Measurements from ENCODE around the gene AGTRAP.

Gene AGTRAP

DNA sequence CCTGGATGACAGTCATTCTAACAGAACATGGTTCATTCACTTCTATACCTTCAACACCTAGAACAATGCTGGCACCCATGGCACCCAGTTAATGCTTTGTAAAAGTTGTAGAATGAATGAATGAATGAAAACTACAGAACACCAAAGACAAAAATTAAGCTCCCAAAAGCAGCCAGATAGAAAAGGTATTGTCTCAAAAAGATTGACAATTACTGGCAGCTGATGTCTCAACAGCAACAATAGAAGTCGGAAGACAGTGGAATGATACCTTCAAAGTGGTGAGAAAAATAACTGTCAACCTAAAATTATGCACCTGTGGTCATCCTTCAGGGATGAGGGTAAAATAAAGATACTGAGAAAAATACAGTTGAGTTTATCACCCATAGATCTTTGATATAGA lies 21.1 kb downstream of the AGTRAP start:
- in situ Hi-C loops (cut with MboI; ENCODE audit: low sequenced_read_pairs): no loop called here

DNA sequence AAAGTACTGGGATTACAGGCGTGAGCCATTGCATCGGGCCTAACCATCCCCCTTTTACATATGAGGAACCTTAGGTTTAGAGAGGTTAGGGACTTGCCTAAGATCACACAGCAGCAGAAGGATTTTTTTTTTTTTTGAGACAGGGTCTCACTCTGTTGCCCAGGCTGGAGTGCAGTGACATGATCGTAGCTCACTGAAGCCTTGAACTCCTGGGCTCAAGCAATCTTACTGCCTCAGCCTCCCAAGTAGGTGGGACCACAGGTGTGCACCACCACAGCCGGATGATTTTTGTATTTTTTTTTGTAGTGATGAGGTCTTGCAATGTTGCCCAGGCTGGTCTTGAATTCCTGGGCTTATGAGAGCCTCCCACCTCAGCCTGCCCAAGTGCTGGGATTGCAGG lies 23.9 kb downstream of the AGTRAP start:
- in situ Hi-C loops (cut with MboI; ENCODE audit: low sequenced_read_pairs): no loop called here

DNA sequence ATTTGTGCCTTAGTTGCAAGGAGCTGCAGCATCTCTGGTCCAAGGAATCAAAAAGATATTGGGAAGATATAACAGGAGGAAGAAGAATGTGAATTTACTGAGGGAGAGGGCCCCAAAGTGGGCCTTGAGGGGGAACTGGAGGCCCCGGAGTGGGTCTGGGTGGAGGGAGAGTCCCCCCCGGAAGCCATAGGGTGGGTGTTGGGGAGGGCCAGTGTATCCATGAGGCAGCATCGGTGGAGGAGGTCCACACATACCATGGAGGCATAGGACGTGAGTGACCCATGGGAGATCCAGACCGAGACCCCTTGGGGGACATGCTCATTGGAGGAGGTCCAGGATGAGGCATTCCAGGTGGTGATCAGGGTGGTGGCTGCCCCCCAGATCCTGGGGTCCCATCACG lies 25.3 kb downstream of the AGTRAP start:
- in situ Hi-C loops (cut with MboI; ENCODE audit: low sequenced_read_pairs): no loop called here

DNA sequence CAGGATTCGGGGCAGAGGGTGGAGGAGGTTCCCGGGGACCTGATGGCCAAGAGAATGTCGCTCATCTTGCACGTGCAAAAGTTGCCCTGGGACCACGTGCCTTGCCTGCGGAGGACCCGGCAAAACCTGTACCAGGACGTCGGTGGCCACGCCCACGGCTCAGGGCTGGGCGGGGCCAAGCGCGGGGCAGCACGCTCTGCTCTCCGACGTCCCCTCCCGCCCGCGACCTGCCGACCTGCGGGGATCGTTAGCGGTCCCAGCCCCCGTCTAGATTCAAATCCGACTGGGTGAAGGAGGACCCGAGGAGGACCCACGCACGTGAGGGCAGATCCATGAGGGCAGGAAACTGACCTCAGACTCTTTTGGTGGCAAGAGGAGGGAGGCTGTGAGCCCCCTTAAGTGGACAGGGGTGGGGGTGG lies 26.1 kb downstream of the AGTRAP start, which contains the start of gene C1orf167:
TSS of gene C1orf167 (plus strand) at position 206 of the 419 bp plus-strand sequence. CDS start 2,208 bp downstream, outside the sequence.
- in situ Hi-C loops (cut with MboI; ENCODE audit: low sequenced_read_pairs): no loop called here

DNA sequence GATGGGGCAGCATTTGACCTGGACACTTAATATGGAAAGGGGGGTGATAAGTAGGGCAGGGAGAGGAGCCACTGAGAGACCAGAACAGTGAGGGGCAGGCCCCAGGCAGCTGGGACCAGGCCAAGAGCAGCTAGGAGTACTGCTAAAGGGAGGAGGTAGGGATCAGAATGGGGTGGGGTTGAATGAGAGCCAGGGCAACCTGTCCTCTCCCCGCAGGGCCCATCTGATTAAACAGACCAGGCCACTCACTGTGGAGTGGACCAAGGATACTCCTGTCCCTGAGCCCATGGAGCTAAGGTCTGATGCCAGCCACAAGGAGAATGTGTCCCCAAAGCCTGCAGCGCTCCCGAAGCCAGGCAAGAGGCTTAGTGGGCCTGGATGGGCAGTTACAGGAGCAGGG lies 28.2 kb downstream of the AGTRAP start:
- in situ Hi-C loops (cut with MboI; ENCODE audit: low sequenced_read_pairs): no loop called here

DNA sequence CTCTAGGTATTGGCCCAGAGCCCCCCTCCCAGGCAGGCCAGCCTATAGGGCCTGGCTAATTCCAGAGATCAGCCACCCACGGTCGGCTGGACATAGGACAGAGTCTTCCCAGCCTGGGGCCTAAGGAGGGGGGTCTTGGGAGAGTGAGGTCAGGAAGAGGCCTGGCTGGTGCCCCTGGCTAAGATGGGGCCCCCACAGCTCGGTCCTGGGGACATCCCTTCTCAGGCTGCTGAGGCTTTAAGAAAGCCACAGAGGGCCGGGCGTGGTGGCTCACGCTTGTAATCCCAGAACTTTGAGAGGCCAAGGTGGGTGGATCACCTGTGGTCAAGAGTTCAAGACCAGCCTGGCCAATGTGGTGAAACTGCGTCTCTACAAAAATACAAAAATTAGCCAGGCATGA lies 28.6 kb downstream of the AGTRAP start:
- in situ Hi-C loops (cut with MboI; ENCODE audit: low sequenced_read_pairs): no loop called here

DNA sequence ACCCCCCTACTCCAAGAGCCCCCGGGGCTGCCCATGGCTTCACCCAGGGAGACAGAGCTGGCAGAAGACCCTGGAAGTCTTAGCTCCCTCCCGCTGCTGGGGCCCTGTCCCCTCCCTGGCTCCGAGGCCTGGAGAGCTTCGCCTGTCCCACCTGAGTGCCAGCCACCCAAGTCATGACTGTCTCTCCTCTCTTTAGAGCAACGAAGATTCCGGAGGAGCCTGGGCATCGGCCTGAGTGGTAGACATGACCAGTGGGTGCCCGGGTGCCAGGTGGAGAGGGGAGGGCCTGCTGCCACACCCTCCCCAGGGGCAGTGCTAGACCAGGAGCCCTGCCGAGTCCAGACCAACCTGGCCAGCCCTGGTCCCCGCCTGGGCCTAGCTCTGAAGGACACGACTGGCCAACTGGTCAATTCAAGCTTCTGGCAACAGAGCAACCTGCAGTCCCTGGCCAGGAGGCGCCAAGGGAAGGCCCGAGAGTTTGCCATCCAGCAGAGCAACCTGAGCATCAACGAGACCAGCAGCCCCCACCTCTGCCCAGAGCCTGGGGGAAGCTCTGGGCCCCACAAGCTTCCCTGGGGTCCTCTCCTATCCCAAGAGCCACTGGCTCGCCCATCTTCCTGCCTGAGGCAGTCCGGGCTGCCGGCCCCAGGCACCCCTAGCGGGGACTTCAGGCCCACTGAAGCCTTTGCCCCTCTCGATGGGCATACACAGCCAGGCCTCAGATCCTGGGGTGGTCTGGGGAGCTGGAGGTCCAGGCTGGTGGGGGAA lies 29.9 kb downstream of the AGTRAP start:
- in situ Hi-C loops (cut with MboI; ENCODE audit: low sequenced_read_pairs): no loop called here

DNA sequence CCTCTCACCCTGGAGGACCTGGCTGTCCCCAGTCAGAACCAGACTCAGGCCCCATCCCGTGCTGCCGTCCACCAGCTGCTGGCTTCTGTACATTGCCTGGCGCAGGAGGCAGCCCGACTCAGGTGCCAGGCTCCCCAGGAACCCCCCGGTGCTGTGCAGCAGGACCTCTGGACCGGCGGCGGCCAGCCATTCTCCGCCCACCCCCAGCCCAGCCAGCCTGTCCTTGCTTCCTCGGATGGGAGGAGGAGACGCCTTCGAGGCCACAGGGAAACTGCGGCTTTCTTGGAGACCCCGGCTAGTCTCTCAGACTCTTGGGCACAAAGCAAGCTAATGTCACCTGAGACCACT lies 30.5 kb downstream of the AGTRAP start:
- in situ Hi-C loops (cut with MboI; ENCODE audit: low sequenced_read_pairs): no loop called here

DNA sequence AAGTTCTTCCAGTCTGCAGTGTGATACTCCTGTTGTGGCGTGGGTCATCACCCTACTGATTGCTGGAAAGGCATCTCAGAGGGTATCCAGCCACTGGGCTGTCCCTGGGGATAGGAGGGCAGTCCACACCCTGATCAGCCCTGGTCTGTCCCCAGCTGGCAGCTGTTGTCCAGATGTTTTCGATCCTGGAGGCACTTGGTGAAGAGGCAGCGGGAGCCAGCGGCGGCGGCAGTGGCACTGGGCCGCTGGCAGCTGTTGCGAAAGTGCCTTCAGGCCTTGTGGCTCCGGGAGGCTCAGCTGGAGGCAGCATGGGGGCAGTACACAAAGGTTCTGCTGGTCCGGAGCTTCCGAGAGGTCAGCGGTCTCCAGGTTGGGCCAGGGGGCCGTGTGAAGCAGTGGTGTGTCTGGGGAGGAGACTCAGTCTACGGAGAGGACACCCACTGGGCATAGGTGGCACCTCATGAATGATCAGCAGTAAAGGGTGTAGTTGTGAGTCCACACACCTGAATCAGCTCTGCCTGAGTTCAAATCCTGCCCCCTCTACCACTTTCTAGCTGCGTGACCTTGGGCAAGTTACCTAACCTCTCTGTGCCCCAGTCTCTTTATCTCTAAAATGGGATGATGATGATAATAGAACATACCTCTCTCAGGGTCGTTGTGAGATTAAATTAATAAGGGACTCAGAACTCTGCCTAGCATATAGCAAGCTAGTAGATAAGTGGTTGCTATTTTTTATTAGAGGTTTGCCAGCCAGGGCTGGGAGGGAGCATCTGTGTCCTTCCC lies 32.2 kb downstream of the AGTRAP start:
- in situ Hi-C loops (cut with MboI; ENCODE audit: low sequenced_read_pairs): no loop called here

DNA sequence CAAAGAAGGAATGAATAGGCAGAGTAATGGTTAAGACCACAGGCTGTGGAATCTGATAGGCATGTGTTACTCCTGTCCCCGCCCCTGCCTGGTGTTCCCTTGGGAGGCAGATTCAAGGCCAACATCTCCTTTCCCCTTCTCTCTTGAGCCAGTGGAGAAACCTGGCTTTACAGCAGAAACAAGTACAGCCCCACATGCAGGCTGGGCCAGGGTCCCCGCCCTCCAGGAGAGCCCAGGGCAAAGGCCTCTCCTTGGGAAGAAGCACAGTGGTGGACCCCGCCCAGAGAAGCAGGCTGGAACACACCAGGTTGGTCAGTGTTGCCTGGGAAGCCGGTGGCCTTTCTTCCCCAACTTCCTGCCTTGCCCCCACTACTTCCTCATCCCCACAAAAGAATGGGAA lies 32.9 kb downstream of the AGTRAP start:
- in situ Hi-C loops (cut with MboI; ENCODE audit: low sequenced_read_pairs): no loop called here

DNA sequence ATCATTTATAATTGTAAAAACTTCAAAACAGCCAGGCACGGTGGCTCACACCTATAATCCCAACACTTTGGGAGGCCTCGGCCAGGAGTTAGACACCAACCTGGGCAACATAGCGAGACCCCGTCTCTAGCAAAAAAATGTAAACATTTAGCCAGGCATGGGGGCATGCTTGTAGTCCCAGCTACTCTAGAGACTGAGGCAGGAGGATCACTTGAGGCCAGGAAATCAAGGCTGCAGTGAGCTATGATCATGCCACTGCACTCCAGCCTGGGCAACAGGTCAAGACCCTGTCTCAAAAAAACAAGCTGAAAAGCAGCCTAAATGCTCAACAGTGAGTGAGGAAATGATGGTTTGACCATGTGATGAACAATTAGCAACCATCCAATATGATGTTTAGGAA lies 33.3 kb downstream of the AGTRAP start:
- in situ Hi-C loops (cut with MboI; ENCODE audit: low sequenced_read_pairs): no loop called here

DNA sequence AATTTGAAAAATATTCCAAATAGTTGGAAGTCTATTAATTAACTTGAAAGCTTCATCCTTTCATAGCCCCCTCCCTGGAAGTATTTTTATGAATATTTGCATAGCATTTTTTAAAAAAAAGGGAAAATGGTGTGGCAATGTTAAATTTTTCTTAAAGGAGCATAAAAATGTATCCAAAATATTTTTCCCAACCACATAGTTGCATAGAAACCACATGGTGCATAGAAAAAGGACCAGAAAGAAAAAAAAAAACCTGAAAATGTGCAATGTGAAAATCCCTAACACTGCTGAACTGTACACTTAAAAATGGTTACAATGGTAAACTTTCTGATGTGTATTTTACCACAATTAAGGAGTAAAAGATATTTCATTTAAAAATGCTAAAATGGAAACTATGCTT lies 34.1 kb downstream of the AGTRAP start:
- in situ Hi-C loops (cut with MboI; ENCODE audit: low sequenced_read_pairs): no loop called here

DNA sequence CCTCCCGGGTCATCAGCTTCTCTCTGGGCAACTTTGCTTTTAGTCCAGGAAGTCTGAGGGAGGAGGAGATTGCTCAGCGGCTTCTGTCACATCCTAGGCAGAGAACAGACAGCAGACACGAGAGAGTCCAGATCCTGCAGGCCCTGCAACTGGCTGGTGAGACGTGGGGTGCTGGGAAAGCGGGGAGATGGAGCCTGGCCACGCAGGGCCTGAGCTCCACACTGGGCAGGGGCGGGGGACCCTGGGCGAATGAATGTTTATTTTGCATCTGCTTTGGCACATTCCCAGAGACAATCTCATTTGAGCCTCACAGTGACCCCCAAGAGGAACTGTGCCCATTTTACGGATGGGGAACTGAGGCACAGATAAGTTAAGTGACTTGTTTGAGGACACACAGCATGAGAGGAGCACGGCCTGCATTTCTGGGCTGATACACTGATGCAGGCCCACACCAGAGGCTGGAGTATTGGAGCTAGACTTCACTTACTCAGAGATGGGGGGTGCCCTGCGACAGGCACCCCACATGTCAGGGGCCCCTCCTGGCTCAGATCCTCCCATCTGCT lies 35.6 kb downstream of the AGTRAP start:
- in situ Hi-C loops (cut with MboI; ENCODE audit: low sequenced_read_pairs): no loop called here

DNA sequence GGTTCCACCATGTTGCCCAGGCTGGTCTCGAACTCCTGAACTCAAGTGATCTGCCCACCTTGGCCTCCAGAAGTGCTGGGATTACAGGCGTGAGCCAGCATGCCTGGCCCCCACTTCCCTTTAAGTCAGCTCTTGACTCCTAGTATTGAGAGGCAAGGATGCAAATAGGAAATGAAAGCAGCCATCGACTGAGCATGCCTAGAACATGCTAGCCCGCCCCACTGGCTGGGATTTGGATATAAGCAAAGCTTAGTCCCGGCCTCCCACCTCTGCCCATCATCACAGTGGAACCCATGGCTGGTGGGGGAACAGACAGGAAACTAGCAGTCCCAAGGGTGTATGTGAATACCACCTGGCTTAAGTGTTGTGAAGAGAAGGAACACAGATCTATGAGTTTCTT lies 36.5 kb downstream of the AGTRAP start:
- in situ Hi-C loops (cut with MboI; ENCODE audit: low sequenced_read_pairs): no loop called here

DNA sequence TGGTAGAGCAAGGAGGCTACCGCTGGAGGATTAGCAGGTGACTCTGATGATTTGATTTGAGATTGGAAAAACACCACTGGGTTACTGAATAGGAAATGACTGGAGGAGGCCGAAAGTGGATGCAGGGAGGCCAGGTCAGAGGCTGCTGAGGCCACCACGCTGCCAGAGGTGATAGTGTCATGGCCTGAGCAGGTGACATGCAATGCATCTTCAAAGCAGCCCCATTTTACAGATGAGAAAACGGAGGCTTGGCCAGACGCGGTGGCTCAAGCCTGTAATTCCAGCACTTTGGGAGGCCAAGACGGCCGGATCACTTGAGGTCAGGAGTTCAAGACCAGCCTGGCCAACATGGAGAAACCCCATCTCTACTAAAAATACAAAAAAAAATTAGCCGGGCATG lies 38.8 kb downstream of the AGTRAP start:
- in situ Hi-C loops (cut with MboI; ENCODE audit: low sequenced_read_pairs): no loop called here

DNA sequence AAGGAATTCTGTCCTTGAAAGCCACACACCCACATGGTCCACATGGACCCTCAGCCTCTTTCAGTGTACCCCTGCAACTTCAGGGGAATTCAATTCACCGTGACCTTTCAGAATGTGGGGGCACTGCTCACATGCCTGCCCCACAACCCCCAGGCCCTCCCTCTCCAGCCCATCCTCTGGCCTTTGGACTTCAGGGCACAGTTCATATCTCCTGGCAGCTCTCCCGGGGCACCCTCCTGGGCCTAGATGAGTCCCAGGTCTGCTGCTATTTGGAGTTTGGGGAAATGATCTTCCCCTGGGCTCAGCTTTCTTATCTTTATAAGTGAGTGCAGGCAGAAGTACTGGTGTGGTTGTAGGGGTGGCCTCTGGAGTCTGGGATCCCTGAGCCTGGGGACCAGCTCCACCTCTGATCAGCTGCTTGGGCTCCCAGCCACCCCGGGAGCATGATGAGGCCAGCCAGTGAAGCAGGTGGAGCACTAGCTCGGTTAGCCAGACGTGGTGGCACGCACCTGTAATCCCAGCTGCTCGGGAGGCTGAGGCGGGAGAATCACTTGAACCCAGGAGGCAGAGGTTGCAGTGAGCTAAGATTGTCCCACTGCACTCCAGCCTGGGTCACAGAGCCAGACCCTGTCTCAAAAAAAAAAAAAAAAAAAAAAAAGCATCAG lies 41.9 kb downstream of the AGTRAP start:
- in situ Hi-C loops (cut with MboI; ENCODE audit: low sequenced_read_pairs): no loop called here

DNA sequence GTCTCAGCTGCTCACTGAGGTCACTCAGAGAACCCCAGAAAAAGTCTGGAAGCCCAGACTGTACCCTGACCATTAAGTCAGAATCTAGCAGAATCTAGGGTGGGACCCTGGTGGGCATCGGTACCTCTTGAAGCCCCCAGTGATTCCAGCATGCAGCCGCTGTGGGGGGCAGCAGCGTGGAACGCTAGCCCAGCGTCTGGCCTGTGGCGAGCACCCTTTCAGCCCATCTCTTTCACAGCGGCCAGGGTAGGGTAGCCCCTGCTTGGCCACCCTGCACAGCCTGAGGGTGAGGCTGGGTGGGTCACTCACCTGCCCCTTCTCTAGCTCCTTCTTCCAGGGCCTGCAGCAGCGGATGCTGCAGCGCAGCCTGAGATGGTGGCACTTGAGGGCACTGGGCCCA lies 42.4 kb downstream of the AGTRAP start:
- in situ Hi-C loops (cut with MboI; ENCODE audit: low sequenced_read_pairs): no loop called here

DNA sequence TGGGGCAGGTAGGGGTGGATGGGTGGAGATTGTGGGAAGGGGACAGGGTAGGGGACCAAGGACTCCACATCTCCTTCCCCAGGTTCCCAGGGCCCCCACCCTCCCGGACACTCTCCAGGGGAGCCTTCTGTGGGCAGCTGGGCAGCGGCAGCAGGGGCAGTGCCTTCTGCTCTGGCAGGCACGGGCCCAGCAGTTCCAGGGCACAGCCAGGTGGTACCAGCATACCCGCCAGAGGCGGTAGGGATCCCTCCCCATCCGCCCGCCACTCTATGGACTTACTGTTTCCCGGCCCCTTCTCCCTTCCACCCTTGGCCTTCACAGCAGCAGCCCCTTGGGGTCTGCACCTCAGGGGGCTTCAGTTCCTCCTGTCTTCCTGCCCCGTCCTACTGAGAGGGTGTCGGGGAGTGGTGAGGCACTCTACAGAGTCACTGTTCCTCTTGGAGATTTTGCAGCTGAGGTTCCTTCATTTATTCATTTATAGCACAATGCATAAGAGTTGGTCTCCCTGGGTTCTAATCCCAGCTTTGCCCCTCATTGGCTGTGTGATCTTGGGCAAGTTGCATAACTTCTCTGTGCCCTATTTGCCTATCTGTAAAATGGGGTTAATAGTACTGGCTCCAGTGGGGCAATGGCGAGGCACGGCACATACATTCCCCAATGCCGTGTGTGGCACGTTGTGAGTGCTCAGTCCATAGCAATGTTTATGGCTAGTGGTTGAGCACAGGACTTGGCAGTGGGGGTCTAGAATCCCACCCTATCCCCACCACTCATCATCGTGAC lies 43.1 kb downstream of the AGTRAP start:
- in situ Hi-C loops (cut with MboI; ENCODE audit: low sequenced_read_pairs): no loop called here

DNA sequence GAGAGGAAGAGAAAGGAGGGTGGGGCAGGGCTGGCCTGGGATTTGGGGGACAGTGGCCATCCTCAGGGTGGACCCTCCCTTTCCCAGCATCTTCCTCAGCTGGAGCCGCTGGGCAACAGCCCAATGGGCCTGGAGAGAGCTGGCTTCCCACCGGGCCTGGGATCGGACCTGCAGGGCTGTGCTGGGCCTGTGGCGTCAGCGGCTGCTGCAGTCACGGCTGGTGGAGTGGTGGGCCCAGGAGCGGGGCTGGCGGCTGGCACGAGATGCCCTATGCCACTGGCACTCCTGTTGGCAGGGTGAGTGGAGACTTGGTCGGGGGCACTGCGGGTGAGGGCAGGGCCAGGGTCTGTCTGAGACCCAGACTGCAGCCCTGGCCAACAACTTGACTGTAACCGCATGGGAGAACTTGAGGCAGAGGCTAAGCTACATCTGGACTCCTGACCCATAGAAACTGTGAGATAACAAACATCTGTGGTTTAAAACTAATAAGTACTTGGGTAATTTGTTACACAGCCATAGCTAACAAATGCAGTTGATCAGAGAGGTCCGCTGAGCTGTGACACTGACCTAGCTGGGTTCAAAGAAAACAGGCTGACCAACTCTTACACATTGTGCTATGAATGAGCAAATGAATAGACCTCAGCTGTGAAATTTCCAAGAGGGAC lies 43.9 kb downstream of the AGTRAP start:
- in situ Hi-C loops (cut with MboI; ENCODE audit: low sequenced_read_pairs): no loop called here

All from hTERT RPE-1 (cell line).